H1 (cell line): ENCODE results near the gene CRNKL1. TPM values are rescaled to one million over a fixed set of nuclear protein-coding genes. Genes with fewer than 3 reads are reported as not detected.

Source experiments
- CTCF ChIA-PET: fragments of 300-600 bp; sonication (Branson Sonifier 250); formaldehyde crosslinking; loops from one replicate; lab custom pipeline; 2021; ENCODE audit not compliant: partially characterized antibody; lab: Charles Lee
- POLR2A ChIA-PET: fragments of 300-600 bp; sonication (Branson Sonifier 250); formaldehyde crosslinking; loops from one replicate; lab custom pipeline; 2021; ENCODE audit warnings: inconsistent platforms; ENCODE audit not compliant: partially characterized antibody; lab: Charles Lee
- DNase-seq, 2 experiments: peaks; one replicate each; pipeline versions ENCODE4 v3.0.0 to v3.0.0-alpha.2; 2010 to 2022; ENCODE audit warnings: low spot score in 2 of 2, low read depth in 1 of 2, mixed read lengths in 1 of 2
- FAIRE-seq: peaks from 2 replicates; lab custom pipeline; 2011; peaks lifted over from hg19 to GRCh38; lab: Jason Lieb, UNC
- H2AFZ ChIP-seq: 2 replicates; pipeline ENCODE4 v1.8.1; 2012; ENCODE audit warnings: low read length, inconsistent platforms
- H2AK5ac ChIP-seq: 2 replicates; pipeline ENCODE4 v1.6.1; 2013; ENCODE audit warnings: low read depth, low read length
- H2BK120ac ChIP-seq: replicated peaks from 2 replicates; pipeline ENCODE3; 2013; ENCODE audit warnings: low read depth, low read length, inconsistent platforms
- H2BK12ac ChIP-seq: 2 replicates; pipeline ENCODE4 v1.6.1; 2013; ENCODE audit warnings: low read depth, low read length
- H2BK15ac ChIP-seq: 2 replicates; pipeline ENCODE4 v1.6.1; 2013; ENCODE audit warnings: low read length
- H2BK20ac ChIP-seq: 2 replicates; pipeline ENCODE4 v1.6.1; 2013; ENCODE audit warnings: low read length
- H2BK5ac ChIP-seq: 2 replicates; pipeline ENCODE4 v1.6.1; 2013; ENCODE audit warnings: low read depth, low read length
- H3K14ac ChIP-seq: 2 replicates; pipeline ENCODE4 v1.6.1; 2013; ENCODE audit warnings: inconsistent platforms; ENCODE audit not compliant: insufficient read length
- H3K18ac ChIP-seq: 2 replicates; pipeline ENCODE4 v1.6.1; 2013; ENCODE audit warnings: low read length; ENCODE audit errors: extremely low read depth
- H3K23ac ChIP-seq: 2 replicates; pipeline ENCODE4 v1.6.1; 2013; ENCODE audit warnings: inconsistent platforms; ENCODE audit not compliant: insufficient read length
- H3K23me2 ChIP-seq: 2 replicates; pipeline ENCODE4 v1.6.1; 2013; ENCODE audit warnings: low read depth, low read length
- H3K27ac ChIP-seq: 2 replicates; pipeline ENCODE4 v1.6.1; 2011; ENCODE audit warnings: low read depth, low read length, inconsistent platforms
- H3K27me3 ChIP-seq, 4 experiments: replicated peaks in 1 of 4; 1 replicate in 1 of 4; 2 replicates in 3 of 4; pipeline versions ENCODE4 v1.6.1 to v1.8.1; 2011 to 2013; ENCODE audit warnings: low read length in 3 of 4, mild to moderate bottlenecking in 3 of 4, inconsistent platforms in 2 of 4, mixed read lengths in 2 of 4, moderate library complexity in 1 of 4; ENCODE audit not compliant: control insufficient read depth in 3 of 4, insufficient read depth in 3 of 4; ENCODE audit errors: extremely low read depth in 1 of 4
- H3K36me3 ChIP-seq, 4 experiments: 2 replicates each; pipeline versions ENCODE4 v1.6.1 to v1.8.1; 2011 to 2013; ENCODE audit warnings: mild to moderate bottlenecking in 4 of 4, low read length in 3 of 4, moderate library complexity in 2 of 4, control low read depth in 1 of 4, inconsistent platforms in 1 of 4; ENCODE audit not compliant: insufficient read depth in 4 of 4, control insufficient read depth in 2 of 4
- H3K4ac ChIP-seq: replicated peaks from 2 replicates; pipeline ENCODE3; 2013; ENCODE audit warnings: low read length, low read depth, mixed read lengths, inconsistent platforms; ENCODE audit not compliant: insufficient read length
- H3K4me1 ChIP-seq, 4 experiments: replicated peaks in 1 of 4; 1 replicate in 1 of 4; 2 replicates in 3 of 4; pipeline versions ENCODE4 v1.6.1 to v1.8.1; 2011 to 2013; ENCODE audit warnings: low read length in 3 of 4, inconsistent platforms in 2 of 4, mixed read lengths in 1 of 4; ENCODE audit not compliant: insufficient read depth in 4 of 4, control insufficient read depth in 3 of 4
- H3K4me2 ChIP-seq, 2 experiments: 2 replicates each; pipeline versions ENCODE4 v1.6.1 to v1.8.1; 2011 to 2013; ENCODE audit warnings: low read depth in 2 of 2, low read length in 2 of 2, control low read depth in 1 of 2, inconsistent platforms in 1 of 2, mild to moderate bottlenecking in 1 of 2; ENCODE audit not compliant: insufficient read depth in 1 of 2
- H3K4me3 ChIP-seq, 4 experiments: fragments of 200-600, 300-600 bp in 1 of 4; sonication (generic), shearing (Covaris generic), sonication (Bioruptor Twin) in 1 of 4; 2 replicates each; pipeline versions ENCODE4 v1.5.1 to v1.8.1; 2011 to 2016; ENCODE audit warnings: low read length in 4 of 4, low read depth in 3 of 4, control low read depth in 2 of 4, inconsistent platforms in 2 of 4, mild to moderate bottlenecking in 2 of 4, mixed read lengths in 1 of 4, moderate library complexity in 1 of 4; ENCODE audit not compliant: insufficient read depth in 2 of 4; ENCODE audit errors: extremely low read depth in 1 of 4
- H3K56ac ChIP-seq: replicated peaks from 2 replicates; pipeline ENCODE3; 2013; ENCODE audit warnings: low read depth, mild to moderate bottlenecking, mixed read lengths, low read length, inconsistent platforms; ENCODE audit not compliant: insufficient read length
- H3K79me1 ChIP-seq: 2 replicates; pipeline ENCODE4 v1.6.1; 2013; ENCODE audit warnings: low read depth, low read length, control low read depth
- H3K79me2 ChIP-seq, 2 experiments: 2 replicates each; pipeline versions ENCODE4 v1.6.1 to v1.8.1; 2012 to 2013; ENCODE audit warnings: low read length in 2 of 2, mild to moderate bottlenecking in 2 of 2, inconsistent platforms in 1 of 2; ENCODE audit not compliant: insufficient read depth in 2 of 2, control insufficient read depth in 1 of 2
- H3K9ac ChIP-seq, 4 experiments: replicated peaks in 1 of 4; 1 replicate in 1 of 4; 2 replicates in 3 of 4; pipeline versions ENCODE4 v1.6.1 to v1.8.1; 2011 to 2013; ENCODE audit warnings: low read depth in 3 of 4, low read length in 3 of 4, control low read depth in 2 of 4, mild to moderate bottlenecking in 2 of 4, moderate library complexity in 2 of 4, inconsistent platforms in 1 of 4; ENCODE audit errors: extremely low read depth in 1 of 4
- H3K9me3 ChIP-seq, 2 experiments: 2 replicates each; pipeline versions ENCODE4 v1.6.1 to v1.8.1; 2012 to 2013; ENCODE audit warnings: mild to moderate bottlenecking in 2 of 2, moderate library complexity in 2 of 2, control low read depth in 1 of 2, inconsistent platforms in 1 of 2, low read depth in 1 of 2, low read length in 1 of 2, mixed read lengths in 1 of 2; ENCODE audit not compliant: insufficient read depth in 2 of 2
- H4K20me1 ChIP-seq, 2 experiments: replicated peaks in 1 of 2; 2 replicates each; pipeline versions ENCODE3 to v1.8.1; 2011 to 2013; ENCODE audit warnings: inconsistent platforms in 2 of 2, low read length in 2 of 2, mild to moderate bottlenecking in 1 of 2; ENCODE audit not compliant: insufficient read depth in 2 of 2, control insufficient read depth in 1 of 2
- H4K5ac ChIP-seq: 2 replicates; pipeline ENCODE4 v1.6.1; 2013; ENCODE audit warnings: low read length, low read depth, mixed read lengths, inconsistent platforms; ENCODE audit not compliant: insufficient read length
- H4K8ac ChIP-seq: 2 replicates; pipeline ENCODE4 v1.8.0; 2013; ENCODE audit warnings: mild to moderate bottlenecking, moderate library complexity, low read length, inconsistent platforms; ENCODE audit not compliant: insufficient read depth; ENCODE audit errors: extremely low read depth
- H4K91ac ChIP-seq: replicated peaks from 2 replicates; pipeline ENCODE3; 2013; ENCODE audit warnings: low read length, mixed read lengths, inconsistent platforms; ENCODE audit not compliant: insufficient read length
- CHD2 ChIP-seq: IDR thresholded peaks from 2 replicates; pipeline ENCODE4 v1.6.1; 2012; ENCODE audit warnings: low read length, improper control_type of control experiment
- CTCF ChIP-seq, 3 experiments: IDR thresholded peaks; 1 replicate in 2 of 3; 2 replicates in 1 of 3; pipeline versions ENCODE4 v1.5.1 to v1.6.1; 2011; ENCODE audit warnings: low read length in 3 of 3, mild to moderate bottlenecking in 3 of 3, inconsistent platforms in 2 of 3, low read depth in 1 of 3, moderate library complexity in 1 of 3; ENCODE audit not compliant: insufficient read depth in 1 of 3; ENCODE audit errors: control extremely low read depth in 1 of 3
- HDAC2 ChIP-seq, 2 experiments: fragments of 300-600 bp in 1 of 2; sonication (generic) in 1 of 2; IDR thresholded peaks; 2 replicates each; pipeline ENCODE4 v1.6.1; 2011 to 2012; ENCODE audit warnings: low read depth in 2 of 2, low read length in 2 of 2, mild to moderate bottlenecking in 2 of 2, moderate library complexity in 2 of 2, borderline replicate concordance in 1 of 2, inconsistent platforms in 1 of 2
- NRF1 ChIP-seq: IDR thresholded peaks from 2 replicates; pipeline ENCODE4 v1.6.1; 2011; ENCODE audit warnings: mild to moderate bottlenecking, low read depth, low read length, improper control_type of control experiment
- RBBP5 ChIP-seq: IDR thresholded peaks from 2 replicates; pipeline ENCODE4 v1.7.1; 2012; ENCODE audit warnings: low read depth, mild to moderate bottlenecking, inconsistent platforms, low read length, moderate library complexity, borderline replicate concordance
- RXRA ChIP-seq: IDR thresholded peaks from 2 replicates; pipeline ENCODE4 v1.6.1; 2011; ENCODE audit warnings: low read depth, mild to moderate bottlenecking, low read length, moderate library complexity; ENCODE audit not compliant: insufficient read depth
- SP4 ChIP-seq: IDR thresholded peaks from 2 replicates; pipeline ENCODE4 v1.6.1; 2012; ENCODE audit warnings: low read length, inconsistent platforms
- WGBS, 2 experiments: shearing (Covaris generic) in 1 of 2; methylation state at CpG; one replicate each; pipeline versions ENCODE4 v1.1.6 to v1.1.7; 2013 to 2015; ENCODE audit warnings: low lambda C conversion rate in 2 of 2, mixed read lengths in 2 of 2, inconsistent platforms in 1 of 2, low coverage in 1 of 2, missing lambda C conversion rate in 1 of 2; ENCODE audit not compliant: insufficient replicate concordance in 2 of 2, insufficient coverage in 1 of 2, insufficient read length in 1 of 2; ENCODE audit errors: extremely low coverage in 1 of 2, missing lambda C conversion rate in 1 of 2; 5-methylcytosine and 5-hydroxymethylcytosine counted together
- polyA plus RNA-seq, 7 experiments: library from polyadenylated mRNA; depleted of rRNA in 3 of 7; stranded (reverse) in 5 of 7; unstranded in 2 of 7; fragments of >200 nt in 5 of 7; fragments of 200-250 nt in 2 of 7; gene quantifications; 1 replicate in 5 of 7; 2 replicates in 1 of 7; 4 replicates in 1 of 7; pipeline versions ENCODE4 v1.2.1 to v1.2.3, GENCODE V29; 2011 to 2013; ENCODE audit warnings: missing spikeins in 2 of 7, mixed read lengths in 2 of 7
- total RNA-seq: library from RNA; stranded (reverse); fragmentation: NEBNext Ultra II Directional; extraction: Animal tissue kit (Norgen Biotek cat#: 25700); gene quantifications from 2 replicates; pipeline ENCODE4 v1.2.1, GENCODE V29; 2021

The CRNKL1 gene
- total and polyA plus RNA-seq, 2 of the 8 experiments (the other 6 are each of a cell fraction or from before 2014, with no cell fraction given), result 4.0 to 26.5 TPM

- Histone ChIP-seq H3K9ac (no peak overlapping the region), H3K56ac (no peak overlapping the region)
- CTCF ChIA-PET, result interaction anchor here (0.6 to 0.9 kb wide), 3 partner anchors 10 to 26 kb away, joined by 3 to 4 read pairs (median 3); partner anchors contain the start of gene NAA20
These were observed 46.9 kb downstream of the CRNKL1 start for GRCh38 chr20:20005342-20005741.

More at GRCh38 chr20:20005342-20005741, 46.9 kb downstream of the CRNKL1 start:
- TF ChIP-seq CTCF (IDR thresholded peaks at IDR 0.05; ENCODE audit: control extremely low read depth in 1 of 3, insufficient read depth in 1 of 3, low read depth in 1 of 3, low read length in 3 of 3), result no peak
- no peak for TF ChIP-seq NRF1
- no peak for TF ChIP-seq SP4
- TF ChIP-seq HDAC2 (IDR thresholded peaks at IDR 0.05; ENCODE audit: borderline replicate concordance in 1 of 2, low read depth in 2 of 2, low read length in 2 of 2), result no peak
- TF ChIP-seq RBBP5, result no peak
- TF ChIP-seq CHD2, result no peak
- no peak for TF ChIP-seq RXRA
- no peak overlapping the region for H2BK20ac ChIP-seq
- no peak overlapping the region for H3K23ac ChIP-seq
- no peak overlapping the region for H2BK12ac ChIP-seq
- DNase-seq (no peak), FAIRE-seq (no peak)
- no peaks in the 10 kb centered on the region for H3K79me1 ChIP-seq
- no peak overlapping the region for H2AK5ac ChIP-seq
- H3K4me3 ChIP-seq, result no peak overlapping the region
- no peaks in the 10 kb centered on the region for H3K36me3 ChIP-seq
- no peak overlapping the region for H2AFZ ChIP-seq
- H4K91ac ChIP-seq, result no peak overlapping the region
- H3K18ac ChIP-seq, result no peak overlapping the region
- no peaks in the 10 kb centered on the region for H3K9me3 ChIP-seq
- H3K27ac ChIP-seq, result no peak overlapping the region
- no peaks in the 10 kb centered on the region for H3K79me2 ChIP-seq
- no peak overlapping the region for H2BK15ac ChIP-seq
- H3K27me3 ChIP-seq, result no peaks in the 10 kb centered on the region
- H3K4ac ChIP-seq, result no peak overlapping the region
- no peak overlapping the region for H3K4me2 ChIP-seq
- H4K5ac ChIP-seq, result no peak overlapping the region
- no peak overlapping the region for H2BK120ac ChIP-seq
- POLR2A ChIA-PET, result interaction anchor here (0.5 kb wide), 1 partner anchor 21 kb away, joined by 3 read pairs; no protein-coding TSS in a partner anchor
- H2BK5ac ChIP-seq, result no peak overlapping the region
- H3K23me2 ChIP-seq, result no peaks in the 10 kb centered on the region
- H4K8ac ChIP-seq, result no peak overlapping the region
- no peaks in the 10 kb centered on the region for H3K4me1 ChIP-seq
- 89% methylated on average over 7 of the region's 7 CpGs; no CpG with 5 or more reads in 1 of the 2 experiments for WGBS, 2 experiments
- no peaks in the 10 kb centered on the region for H4K20me1 ChIP-seq
- H3K14ac ChIP-seq, result no peak overlapping the region
